Esophagus squamous epithelium (tissue), 5 donors: Measurements from ENCODE around the gene SNX5. TPM values are rescaled to one million over a fixed set of nuclear protein-coding genes. Genes with fewer than 3 reads are reported as not detected.

Experiments used
- DNase-seq: peaks from one replicate; lab custom pipeline; 2025; lab: John Stamatoyannopoulos, UW
- H3K27ac ChIP-seq, 4 donors: fragments of 200-600 bp; sonication (generic); one replicate each; pipeline ENCODE4 v1.5.1; 2016 to 2019; ENCODE audit warnings: mild to moderate bottlenecking in 1 of 4
- H3K27me3 ChIP-seq, 4 donors: fragments of 200-600 bp; sonication (generic); 1 replicate in 3 of 4; 2 replicates in 1 of 4; pipeline versions ENCODE4 v1.5.1 to v1.6.0; 2017 to 2021; ENCODE audit warnings: antibody characterized with exemption in 1 of 4
- H3K36me3 ChIP-seq, 3 donors: fragments of 200-600 bp; sonication (generic); one replicate each; pipeline ENCODE4 v1.5.1; 2016 to 2019
- H3K4me1 ChIP-seq, 3 donors: fragments of 200-600 bp; sonication (generic); one replicate each; pipeline ENCODE4 v1.5.1; 2017 to 2019
- H3K4me3 ChIP-seq, 4 donors: fragments of 200-600 bp; sonication (generic); 1 replicate in 3 of 4; 2 replicates in 1 of 4; pipeline ENCODE4 v1.5.1; 2016 to 2019; ENCODE audit warnings: mild to moderate bottlenecking in 2 of 4, moderate library complexity in 1 of 4
- H3K9me3 ChIP-seq, 3 donors: fragments of 200-600 bp; sonication (generic); one replicate each; pipeline ENCODE4 v1.5.1; 2016 to 2019
- POLR2A ChIP-seq, 4 donors: fragments of 450-650 bp; IDR thresholded peaks; one replicate each; pipeline ENCODE4 v1.6.1; 2017; ENCODE audit warnings: antibody characterized with exemption in 4 of 4, mild to moderate bottlenecking in 4 of 4, moderate library complexity in 3 of 4
- WGBS, 2 donors: methylation state at CpG; one replicate each; pipeline ENCODE4 v1.1.5; 2018; 5-methylcytosine and 5-hydroxymethylcytosine counted together
- intact Hi-C: fragments of 100-400 bp; cut with DNase I; formaldehyde crosslinking; loops from one replicate; pipeline ENCODE4 v1.15.0; 2022
- total RNA-seq, 4 donors: library from RNA; depleted of rRNA; stranded (reverse); fragments of >200 nt; gene quantifications; one replicate each; pipeline ENCODE4 v1.1.0, GENCODE V29; 2016
- TF ChIP-seq, protein P1 (sequence below), 6 experiments: fragments of 450-650 bp in 4 of 6; fragments of 200-600 bp in 2 of 6; sonication (generic) in 2 of 6; IDR thresholded peaks; one replicate each; pipeline ENCODE4 v1.5.1; 2016 to 2019; ENCODE audit warnings: antibody characterized with exemption in 6 of 6, mild to moderate bottlenecking in 4 of 6, moderate library complexity in 4 of 6
- donor health status: DM: yes; HTN: yes; CAD: no.

Gene SNX5
- total RNA-seq, 4 donors from 2014 or later: 43.6 to 137 (median 98.5) TPM

DNA sequence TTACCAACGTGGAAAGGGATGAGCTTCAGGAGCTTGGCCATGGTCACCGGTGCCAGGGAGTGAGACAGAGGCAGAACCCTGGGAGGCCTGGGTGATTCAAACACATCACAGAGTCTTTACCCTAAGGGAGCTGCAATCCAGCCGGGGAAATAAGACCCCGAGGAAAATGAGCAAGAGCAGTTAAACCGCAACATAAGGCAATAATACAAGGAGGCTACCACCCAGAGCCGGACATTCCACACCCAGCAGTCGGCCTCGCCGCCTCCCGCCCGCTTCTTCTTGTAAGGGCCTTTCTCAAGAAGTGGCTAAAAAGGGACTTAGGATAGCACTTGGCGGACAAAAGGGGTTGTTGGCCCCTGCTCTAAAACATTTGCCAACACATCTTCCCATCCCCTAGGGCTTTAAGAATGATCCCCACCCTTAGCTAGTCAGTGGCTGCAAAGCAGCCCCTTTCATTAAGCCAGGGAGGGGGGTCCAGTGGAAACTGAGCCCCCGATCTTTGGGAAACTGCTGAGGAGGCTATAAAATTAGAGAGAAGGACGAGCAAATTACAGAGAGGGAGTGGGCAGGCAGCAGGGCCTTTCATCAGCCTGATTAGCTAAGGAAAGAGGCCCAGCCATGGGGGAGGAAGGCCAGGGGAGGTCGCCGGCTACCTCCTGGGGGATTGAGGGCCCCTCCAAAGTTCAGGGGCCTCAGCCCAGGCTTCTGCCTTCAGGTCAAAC lies 34.3 kb downstream of the SNX5 start:
- Histone ChIP-seq H3K9me3 (peaks cover 0 to 5% (median 0%) of the 10 kb centered on the region in 3 donors), H3K27me3 (no peaks in the 10 kb centered on the region), H3K27ac (no peak overlapping the region), H3K4me1 (peaks cover 0 to 43% (median 21%) of the 10 kb centered on the region in 3 donors), H3K36me3 (no peaks in the 10 kb centered on the region), H3K4me3 (no peak overlapping the region)
- intact Hi-C loops: no loop called here
- WGBS, 2 donors: 82 to 87% methylated on average over 14 of the region's 16 CpGs
- no peak for TF ChIP-seq POLR2A (IDR thresholded peaks at IDR 0.05)
- TF ChIP-seq, protein P1, sequence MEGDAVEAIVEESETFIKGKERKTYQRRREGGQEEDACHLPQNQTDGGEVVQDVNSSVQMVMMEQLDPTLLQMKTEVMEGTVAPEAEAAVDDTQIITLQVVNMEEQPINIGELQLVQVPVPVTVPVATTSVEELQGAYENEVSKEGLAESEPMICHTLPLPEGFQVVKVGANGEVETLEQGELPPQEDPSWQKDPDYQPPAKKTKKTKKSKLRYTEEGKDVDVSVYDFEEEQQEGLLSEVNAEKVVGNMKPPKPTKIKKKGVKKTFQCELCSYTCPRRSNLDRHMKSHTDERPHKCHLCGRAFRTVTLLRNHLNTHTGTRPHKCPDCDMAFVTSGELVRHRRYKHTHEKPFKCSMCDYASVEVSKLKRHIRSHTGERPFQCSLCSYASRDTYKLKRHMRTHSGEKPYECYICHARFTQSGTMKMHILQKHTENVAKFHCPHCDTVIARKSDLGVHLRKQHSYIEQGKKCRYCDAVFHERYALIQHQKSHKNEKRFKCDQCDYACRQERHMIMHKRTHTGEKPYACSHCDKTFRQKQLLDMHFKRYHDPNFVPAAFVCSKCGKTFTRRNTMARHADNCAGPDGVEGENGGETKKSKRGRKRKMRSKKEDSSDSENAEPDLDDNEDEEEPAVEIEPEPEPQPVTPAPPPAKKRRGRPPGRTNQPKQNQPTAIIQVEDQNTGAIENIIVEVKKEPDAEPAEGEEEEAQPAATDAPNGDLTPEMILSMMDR (IDR thresholded peaks at IDR 0.05): no peak
- no peak for DNase-seq

DNA sequence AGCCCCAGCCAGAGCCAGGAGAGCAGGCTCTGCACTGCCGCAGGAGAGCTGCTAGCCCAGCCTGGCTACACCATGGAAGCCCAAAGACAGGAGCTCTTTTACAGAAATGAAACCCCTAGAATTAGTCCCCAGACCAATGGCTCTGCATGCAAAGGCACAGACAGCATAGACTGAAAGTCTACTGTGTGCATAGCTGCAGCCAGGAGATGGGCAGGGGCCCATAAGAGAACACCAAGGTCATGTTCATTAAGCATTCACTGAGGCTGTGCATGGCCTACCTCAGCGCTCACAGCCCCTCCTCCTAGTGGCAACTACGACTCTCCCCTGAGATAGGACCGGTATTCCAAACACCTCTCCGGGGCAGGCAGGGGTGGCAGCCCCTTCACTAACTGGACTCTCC lies 34.9 kb downstream of the SNX5 start:
- H3K36me3 ChIP-seq: no peaks in the 10 kb centered on the region
- H3K4me3 ChIP-seq: no peak overlapping the region
- no peak for DNase-seq
- H3K9me3 ChIP-seq: peaks cover 0 to 5% (median 0%) of the 10 kb centered on the region in 3 donors
- no peaks in the 10 kb centered on the region for H3K27me3 ChIP-seq
- WGBS, 2 donors: 75 to 80% methylated on average over 1 to 3 of the region's 5 CpGs
- H3K4me1 ChIP-seq: peaks cover 0 to 43% (median 15%) of the 10 kb centered on the region in 3 donors
- intact Hi-C loops: no loop called here
- TF ChIP-seq POLR2A (IDR thresholded peaks at IDR 0.05): no peak
- TF ChIP-seq, protein P1 (IDR thresholded peaks at IDR 0.05): no peak
- H3K27ac ChIP-seq: no peak overlapping the region

DNA sequence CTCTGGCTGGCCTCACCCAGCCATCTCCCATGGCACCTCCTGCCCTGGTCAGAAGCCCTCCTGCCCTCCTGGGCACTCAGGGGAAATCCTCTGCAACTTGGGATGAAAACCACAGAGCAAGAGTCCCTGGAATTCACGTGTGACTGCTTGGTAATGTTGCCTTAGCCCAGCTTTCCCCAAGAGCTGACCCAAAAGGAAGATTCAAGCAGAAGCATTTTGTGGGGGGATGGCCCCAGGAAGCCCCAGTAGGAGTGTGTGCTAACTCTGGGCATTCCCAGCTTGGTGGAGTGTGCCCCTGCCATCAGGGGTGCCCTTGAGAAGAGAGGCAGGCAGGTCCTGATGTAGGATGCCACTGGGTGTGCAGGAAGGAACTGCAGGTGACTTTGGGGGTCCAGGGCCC lies 35.5 kb downstream of the SNX5 start:
- DNase-seq: no peak
- TF ChIP-seq, protein P1 (IDR thresholded peaks at IDR 0.05): no peak
- TF ChIP-seq POLR2A (IDR thresholded peaks at IDR 0.05): no peak
- H3K27me3 ChIP-seq: no peaks in the 10 kb centered on the region
- H3K9me3 ChIP-seq: peaks cover 0 to 5% (median 0%) of the 10 kb centered on the region in 3 donors
- no peak overlapping the region for H3K27ac ChIP-seq
- H3K36me3 ChIP-seq: no peaks in the 10 kb centered on the region
- peaks cover 0 to 40% (median 14%) of the 10 kb centered on the region in 3 donors for H3K4me1 ChIP-seq
- no peak overlapping the region for H3K4me3 ChIP-seq
- intact Hi-C loops: no loop called here
- 20% methylated on average over 1 of the region's 1 CpG; no CpG with 5 or more reads in 1 of the 2 donors for WGBS, 2 donors

DNA sequence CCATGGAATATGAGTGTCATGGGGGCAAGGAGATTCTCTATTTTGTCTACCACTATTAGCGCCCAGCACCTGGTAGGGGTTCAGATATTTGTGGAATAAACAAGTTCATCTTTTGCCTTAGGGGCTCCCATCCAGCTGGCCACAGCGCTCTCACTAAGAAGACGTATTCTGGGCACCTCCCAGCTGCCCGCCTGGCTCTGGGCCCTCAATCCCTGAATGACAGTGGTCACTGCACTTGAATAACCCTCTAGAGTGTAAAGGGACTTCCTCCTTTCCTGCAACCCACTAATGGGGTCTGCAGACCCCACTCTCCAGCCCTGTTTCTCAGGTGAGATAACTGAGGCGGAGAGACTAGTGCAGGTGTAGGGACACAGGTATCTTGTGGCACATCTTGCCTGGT lies 36.2 kb downstream of the SNX5 start:
- Histone ChIP-seq H3K9me3 (peaks cover 0 to 5% (median 0%) of the 10 kb centered on the region in 3 donors), H3K27me3 (no peaks in the 10 kb centered on the region), H3K36me3 (no peaks in the 10 kb centered on the region), H3K4me1 (peaks cover 0 to 33% (median 11%) of the 10 kb centered on the region in 3 donors), H3K4me3 (no peak overlapping the region), H3K27ac (no peak overlapping the region)
- TF ChIP-seq POLR2A (IDR thresholded peaks at IDR 0.05): no peak
- TF ChIP-seq, protein P1 (IDR thresholded peaks at IDR 0.05): no peak
- DNase-seq: no peak
- intact Hi-C loops: no loop called here
- 86 to 91% methylated on average over 4 to 5 of the region's 5 CpGs for WGBS, 2 donors

DNA sequence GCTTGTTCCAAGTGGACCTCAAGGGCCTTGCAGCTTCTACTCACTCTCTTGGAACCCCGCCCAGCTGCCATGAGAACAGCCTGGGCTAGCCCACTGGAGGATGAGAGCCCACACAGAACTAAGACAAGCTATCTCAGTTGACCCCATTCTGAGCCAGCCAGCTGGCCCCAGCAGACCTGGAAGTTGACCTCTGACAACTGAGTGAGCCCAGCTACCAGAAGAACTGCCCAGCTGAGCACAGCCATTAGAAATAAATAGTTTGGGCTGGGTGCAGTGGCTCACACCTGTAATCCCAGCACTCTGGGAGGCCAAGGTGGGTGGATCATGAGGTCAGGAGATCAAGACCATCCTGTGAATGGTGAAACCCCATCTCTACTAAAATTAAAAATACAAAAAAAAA lies 37.1 kb downstream of the SNX5 start:
- Histone ChIP-seq H3K9me3 (peaks cover 0 to 5% (median 0%) of the 10 kb centered on the region in 3 donors), H3K27me3 (no peaks in the 10 kb centered on the region), H3K36me3 (no peaks in the 10 kb centered on the region), H3K4me1 (peaks cover 0 to 24% (median 4%) of the 10 kb centered on the region in 3 donors), H3K4me3 (no peak overlapping the region), H3K27ac (no peak overlapping the region)
- WGBS, 2 donors: no CpG with 5 or more reads among the region's 1 CpG
- DNase-seq: no peak
- no peak for TF ChIP-seq POLR2A (IDR thresholded peaks at IDR 0.05)
- TF ChIP-seq, protein P1 (IDR thresholded peaks at IDR 0.05): no peak
- intact Hi-C loops: no loop called here
